Right lobe of liver (tissue), 4 donors: Measurements from ENCODE around the gene NT5C1B.

Experiments
- CTCF ChIP-seq, 4 donors: fragments of 200-600 bp in 3 of 4; fragments of 450-650 bp in 1 of 4; IDR thresholded peaks; one replicate each; pipeline versions ENCODE4 v1.5.1 to v1.8.0; 2016 to 2022; ENCODE audit warnings: antibody characterized with exemption in 4 of 4, mild to moderate bottlenecking in 2 of 4
- POLR2A ChIP-seq: fragments of 450-650 bp; IDR thresholded peaks from one replicate; pipeline ENCODE4 v1.6.1; 2017; ENCODE audit warnings: antibody characterized with exemption, mild to moderate bottlenecking
- donor health status: DM: no; HTN: no; CAD: no.
- donor health status: DM: no; HTN: no; CAD: no.
- donor health status: DM: no; HTN: yes; CAD: no.

- TF ChIP-seq CTCF (IDR thresholded peaks at IDR 0.05): no peak
- no peak for TF ChIP-seq POLR2A
Measured at GRCh38 chr2:18545384-18545783, 44.0 kb downstream of the NT5C1B start.
